Esophagus muscularis mucosa (tissue), 3 donors: ENCODE results near the gene TTC33.

Source experiments
- CTCF ChIP-seq, 3 experiments: fragments of 200-600 bp in 2 of 3; fragments of 450-650 bp in 1 of 3; sonication (generic) in 2 of 3; IDR thresholded peaks; one replicate each; pipeline ENCODE4 v1.5.1; 2017 to 2019; ENCODE audit warnings: antibody characterized with exemption in 3 of 3, mild to moderate bottlenecking in 2 of 3, moderate library complexity in 1 of 3
- POLR2A ChIP-seq: fragments of 450-650 bp; IDR thresholded peaks from one replicate; pipeline ENCODE4 v1.6.1; 2017; ENCODE audit warnings: antibody characterized with exemption, moderate library complexity, mild to moderate bottlenecking, low read depth
- POLR2AphosphoS5 ChIP-seq, 2 donors: sonication (generic); formaldehyde crosslinking; IDR thresholded peaks; one replicate each; pipeline ENCODE4 v1.6.1; 2017; ENCODE audit warnings: antibody characterized with exemption in 2 of 2

GRCh38 chr5:40685976-40686486 is 69.7 kb downstream of the TTC33 start:
- TF ChIP-seq CTCF (IDR thresholded peaks at IDR 0.05): no peak
- TF ChIP-seq POLR2AphosphoS5 (IDR thresholded peaks at IDR 0.05): no peak
- TF ChIP-seq POLR2A: no peak
